Fibroblast of villous mesenchyme (primary cell): ENCODE results near the gene SOX15. TPM values are rescaled to one million over a fixed set of nuclear protein-coding genes. Genes with fewer than 3 reads are reported as not detected.

Source experiments
- DNase-seq: peaks from one replicate; pipeline ENCODE4 v3.0.0-alpha.2; 2010; ENCODE audit warnings: low read depth
- H3K4me3 ChIP-seq: 2 replicates; pipeline ENCODE4 v1.5.1; 2011; ENCODE audit warnings: low read depth, mild to moderate bottlenecking, low read length
- CTCF ChIP-seq: IDR thresholded peaks from 2 replicates; pipeline ENCODE4 v1.5.1; 2012; ENCODE audit warnings: low read depth, mild to moderate bottlenecking, low read length; ENCODE audit not compliant: insufficient read depth
- total RNA-seq: library from RNA; depleted of rRNA; stranded (reverse); fragments of >200 nt; gene quantifications from 2 replicates; pipeline ENCODE4 v1.2.3, GENCODE V29; 2012

Gene SOX15
- total RNA-seq, 1 donor = under 0.01 TPM

GRCh38 chr17:7576432-7576937 lies 13.4 kb downstream of the SOX15 start:
- H3K4me3 ChIP-seq = no peak overlapping the region
- no peak for TF ChIP-seq CTCF
- no peak for DNase-seq

GRCh38 chr17:7575959-7576358 lies 13.9 kb downstream of the SOX15 start:
- DNase-seq = no peak
- no peak for TF ChIP-seq CTCF
- H3K4me3 ChIP-seq = no peak overlapping the region

GRCh38 chr17:7575481-7575883 lies 14.4 kb downstream of the SOX15 start:
- no peak for TF ChIP-seq CTCF
- no peak for DNase-seq
- H3K4me3 ChIP-seq = peak overlapping the region; percentile 95

- H3K4me3 ChIP-seq = peak overlapping the region; percentile 95
- TF ChIP-seq CTCF = no peak
- no peak for DNase-seq
Observed at GRCh38 chr17:7574176-7574953, 15.5 kb downstream of the SOX15 start.

- DNase-seq = peak; percentile 96
- H3K4me3 ChIP-seq = peak overlapping the region; percentile 95
- TF ChIP-seq CTCF = no peak
Observed at GRCh38 chr17:7573324-7574080, 16.4 kb downstream of the SOX15 start.

GRCh38 chr17:7572588-7573323 lies 17.1 kb downstream of the SOX15 start:
- H3K4me3 ChIP-seq = peak overlapping the region; percentile 95

More at GRCh38 chr17:7572588-7573323, 17.1 kb downstream of the SOX15 start:
- no peak for TF ChIP-seq CTCF
- DNase-seq = peak; percentile 100
